Psoas muscle (tissue), 8 donors: Measurements from ENCODE around the gene RUNX2. TPM values are rescaled to one million over a fixed set of nuclear protein-coding genes. Genes with fewer than 3 reads are reported as not detected.

Source experiments
- ATAC-seq, 4 donors: fragments of 200-7000 bp; cut with Tn5 transposase; one replicate each; pipeline ENCODE4 v1.9.1; 2020; ENCODE audit warnings: moderate library complexity in 3 of 4, mild to moderate bottlenecking in 2 of 4
- DNase-seq, 2 donors: peaks; one replicate each; pipeline ENCODE4 v3.0.0-alpha.2; 2020
- H3K27ac ChIP-seq: fragments of 200-600 bp; one replicate; pipeline ENCODE4 v1.8.0; 2022
- H3K27me3 ChIP-seq, 3 donors: fragments of 200-600 bp in 1 of 3; one replicate each; pipeline versions ENCODE4 v1.6.1 to v1.8.0; 2013 to 2022; ENCODE audit warnings: low read length in 2 of 3, mild to moderate bottlenecking in 2 of 3, moderate library complexity in 1 of 3; ENCODE audit not compliant: insufficient read depth in 3 of 3
- H3K36me3 ChIP-seq, 2 donors: fragments of 200-600 bp in 1 of 2; one replicate each; pipeline versions ENCODE4 v1.6.1 to v1.8.0; 2013 to 2022; ENCODE audit warnings: low read depth in 1 of 2, mild to moderate bottlenecking in 1 of 2, moderate library complexity in 1 of 2; ENCODE audit not compliant: insufficient read depth in 1 of 2
- H3K4me1 ChIP-seq: fragments of 200-600 bp; one replicate; pipeline ENCODE4 v1.8.0; 2022
- H3K4me3 ChIP-seq: fragments of 200-600 bp; one replicate; pipeline ENCODE4 v1.8.0; 2022; ENCODE audit warnings: mild to moderate bottlenecking
- H3K9me3 ChIP-seq: fragments of 200-600 bp; one replicate; pipeline ENCODE4 v1.8.0; 2022
- WGBS, 3 donors: extraction: QIAGEN DNeasy Blood & Tissue Kit; methylation state at CpG; one replicate each; pipeline versions ENCODE4 v1.1.6 to v1.1.7; 2013; 5-methylcytosine and 5-hydroxymethylcytosine counted together
- intact Hi-C, 2 donors: fragments of 100-400 bp; cut with DNase I; formaldehyde crosslinking; loops; one replicate each; pipeline versions ENCODE4 v1.11.0 to v1.14.2; 2022
- polyA plus RNA-seq, 3 donors: library from polyadenylated mRNA; stranded (reverse); fragments of 200-250 nt; gene quantifications; one replicate each; pipeline ENCODE4 v1.2.3, GENCODE V29; 2013
- total RNA-seq, 4 donors: library from RNA; stranded (reverse); fragmentation: NEBNext Ultra II Directional in 2 of 4; extraction: Animal tissue kit (Norgen Biotek cat#: 25700) in 2 of 4; gene quantifications; one replicate each; pipeline versions ENCODE4 v1.2.1 to v1.2.4, GENCODE V29; 2021 to 2023
- TF ChIP-seq, protein P1 (sequence below): fragments of 200-600 bp; IDR thresholded peaks from one replicate; pipeline ENCODE4 v1.8.0; 2022; ENCODE audit warnings: antibody characterized with exemption
- donor health status: healthy with polysubstance abuse.
- donor health status: DM: no; HTN: no; CAD: no; lungs with moderate emphysema.
- donor health status: Bipolar disorder and iron deficiency.
- donor health status: healthy.
- donor health status: DM: yes; HTN: yes; CAD: no.
- donor health status: DM: no; HTN: no; CAD: no.
- donor health status: DM: no; HTN: no; CAD: no.
- donor health status: DM: yes; HTN: yes; CAD: no.

RUNX2 gene
- total and polyA plus RNA-seq, 7 donors, result 0.07 to 0.69 (median 0.21) TPM

DNA sequence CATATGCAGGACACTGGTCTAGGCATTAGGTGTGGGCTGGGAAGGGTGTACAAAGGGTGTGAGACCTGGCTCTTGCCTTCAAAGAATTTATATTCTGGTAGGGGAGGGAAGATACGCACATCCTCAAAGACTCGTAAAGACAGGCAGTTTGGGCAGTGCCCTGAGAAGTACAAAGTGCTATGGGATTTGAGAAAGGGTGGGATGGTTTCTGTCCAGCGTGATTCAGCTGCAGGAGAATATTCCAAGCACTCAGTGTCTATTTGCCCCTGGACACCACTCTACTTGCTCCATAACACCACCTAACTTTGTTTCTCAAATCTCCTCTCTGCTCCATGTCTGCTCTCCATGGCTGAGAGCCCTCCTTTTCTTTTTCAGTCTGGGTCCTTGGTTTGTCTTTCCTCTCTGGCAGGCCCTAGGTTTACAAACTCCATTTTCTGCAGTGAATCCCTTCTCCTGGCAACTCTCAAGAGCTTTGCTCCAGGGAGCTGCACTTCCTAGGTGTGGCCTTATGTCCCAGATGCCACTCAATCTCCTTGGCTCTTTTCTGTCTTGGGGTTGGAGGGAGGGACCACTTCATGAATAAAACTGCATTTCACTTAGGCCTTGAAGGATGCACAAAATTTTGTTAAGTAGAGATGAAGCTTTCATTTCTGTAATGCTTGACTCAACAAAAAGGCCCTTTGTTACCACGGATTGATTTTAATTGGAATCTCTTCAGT is 377.2 kb downstream of the RUNX2 start:
- H3K9me3 ChIP-seq, result no peaks in the 10 kb centered on the region
- H3K4me1 ChIP-seq, result no peaks in the 10 kb centered on the region
- ATAC-seq (no peak), DNase-seq (no peak)
- H3K27ac ChIP-seq, result no peak overlapping the region
- 86 to 87% (median 86%) methylated on average over 4 of the region's 4 CpGs for WGBS, 3 donors
- H3K36me3 ChIP-seq, result no peaks in the 10 kb centered on the region
- intact Hi-C loops, result no loop called here
- TF ChIP-seq, protein P1, sequence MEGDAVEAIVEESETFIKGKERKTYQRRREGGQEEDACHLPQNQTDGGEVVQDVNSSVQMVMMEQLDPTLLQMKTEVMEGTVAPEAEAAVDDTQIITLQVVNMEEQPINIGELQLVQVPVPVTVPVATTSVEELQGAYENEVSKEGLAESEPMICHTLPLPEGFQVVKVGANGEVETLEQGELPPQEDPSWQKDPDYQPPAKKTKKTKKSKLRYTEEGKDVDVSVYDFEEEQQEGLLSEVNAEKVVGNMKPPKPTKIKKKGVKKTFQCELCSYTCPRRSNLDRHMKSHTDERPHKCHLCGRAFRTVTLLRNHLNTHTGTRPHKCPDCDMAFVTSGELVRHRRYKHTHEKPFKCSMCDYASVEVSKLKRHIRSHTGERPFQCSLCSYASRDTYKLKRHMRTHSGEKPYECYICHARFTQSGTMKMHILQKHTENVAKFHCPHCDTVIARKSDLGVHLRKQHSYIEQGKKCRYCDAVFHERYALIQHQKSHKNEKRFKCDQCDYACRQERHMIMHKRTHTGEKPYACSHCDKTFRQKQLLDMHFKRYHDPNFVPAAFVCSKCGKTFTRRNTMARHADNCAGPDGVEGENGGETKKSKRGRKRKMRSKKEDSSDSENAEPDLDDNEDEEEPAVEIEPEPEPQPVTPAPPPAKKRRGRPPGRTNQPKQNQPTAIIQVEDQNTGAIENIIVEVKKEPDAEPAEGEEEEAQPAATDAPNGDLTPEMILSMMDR, result no peak
- H3K4me3 ChIP-seq, result no peak overlapping the region
- H3K27me3 ChIP-seq, result no peaks in the 10 kb centered on the region

DNA sequence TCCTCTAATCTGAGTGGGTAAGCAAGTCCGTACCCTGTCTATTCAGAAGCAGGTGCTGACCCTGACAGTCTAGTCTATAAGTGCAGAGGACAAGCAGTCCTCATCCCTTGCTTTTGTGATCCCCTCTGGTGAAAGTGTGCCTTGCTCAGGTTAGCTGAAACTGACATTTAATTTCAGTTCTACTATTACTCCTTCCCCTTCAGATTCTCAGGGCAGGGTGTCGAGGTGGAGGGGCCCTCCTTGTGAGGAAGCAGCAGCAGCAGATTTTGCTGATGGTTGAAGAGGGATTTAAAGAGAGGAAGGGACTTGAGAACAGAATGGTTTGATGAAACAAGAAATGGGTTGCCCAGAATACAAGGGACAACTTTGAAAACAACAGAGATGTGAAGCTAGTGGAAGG is 378.2 kb downstream of the RUNX2 start:
- Histone ChIP-seq H3K4me3 (no peak overlapping the region), H3K9me3 (no peaks in the 10 kb centered on the region), H3K4me1 (no peaks in the 10 kb centered on the region), H3K36me3 (no peaks in the 10 kb centered on the region), H3K27ac (no peak overlapping the region), H3K27me3 (no peaks in the 10 kb centered on the region)
- TF ChIP-seq, protein P1, result no peak
- WGBS, 3 donors, result 39 to 53% (median 39%) methylated on average over 2 of the region's 2 CpGs
- ATAC-seq (no peak), DNase-seq (no peak)
- intact Hi-C loops, result no loop called here

DNA sequence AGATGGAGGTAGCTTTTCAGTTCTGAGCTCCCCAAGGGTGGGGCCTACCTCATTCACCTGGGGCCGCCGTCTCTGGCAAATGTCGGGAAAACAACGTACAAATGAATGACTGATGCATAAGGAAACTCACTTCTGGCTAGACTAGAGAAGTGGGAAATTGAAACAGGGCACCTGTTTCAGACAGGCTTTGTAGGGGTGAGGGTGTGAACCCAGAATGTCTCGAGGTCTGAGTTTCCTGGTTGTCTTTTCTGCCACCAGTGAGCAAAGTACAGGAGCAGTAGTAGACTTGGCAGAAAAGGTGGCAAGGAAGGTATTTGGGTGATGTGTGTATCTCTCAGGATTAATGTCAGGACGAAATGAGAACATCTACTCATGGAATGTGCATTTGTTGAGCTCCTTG is 379.0 kb downstream of the RUNX2 start:
- Histone ChIP-seq H3K4me1 (no peaks in the 10 kb centered on the region), H3K4me3 (no peak overlapping the region), H3K27ac (no peak overlapping the region), H3K9me3 (no peaks in the 10 kb centered on the region), H3K27me3 (no peaks in the 10 kb centered on the region), H3K36me3 (no peaks in the 10 kb centered on the region)
- TF ChIP-seq, protein P1, result no peak
- ATAC-seq, result no peak
- no peak for DNase-seq
- 88 to 90% (median 89%) methylated on average over 6 of the region's 6 CpGs for WGBS, 3 donors
- intact Hi-C loops, result no loop called here

DNA sequence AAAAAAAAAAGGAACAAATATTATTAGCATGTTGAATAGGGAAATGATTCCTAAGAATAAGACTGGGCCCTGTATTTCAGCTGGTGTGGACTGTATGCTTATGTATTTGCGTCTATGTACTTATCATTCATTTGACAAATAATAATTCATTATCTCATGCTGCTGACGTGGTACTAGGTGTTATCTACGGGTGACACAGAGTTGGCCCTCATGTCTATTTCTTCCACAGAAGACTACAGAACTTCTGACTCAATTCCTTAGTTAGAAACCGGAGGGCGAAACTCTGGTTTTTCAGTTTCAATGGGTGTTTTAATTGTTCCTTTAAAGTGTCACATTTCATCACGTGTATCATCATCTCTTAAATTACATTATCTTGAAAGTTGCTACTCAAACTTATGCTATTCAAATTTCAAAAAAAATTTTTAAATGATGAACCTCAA is 381.7 kb downstream of the RUNX2 start:
- Histone ChIP-seq H3K36me3 (no peaks in the 10 kb centered on the region), H3K27ac (no peak overlapping the region), H3K4me1 (no peaks in the 10 kb centered on the region), H3K9me3 (no peaks in the 10 kb centered on the region), H3K4me3 (no peak overlapping the region), H3K27me3 (no peaks in the 10 kb centered on the region)
- intact Hi-C loops, result loop anchor here (5.0 to 10.0 kb wide), 3 partner anchors 285 to 1232 kb away; partner anchors contain the start of gene SUPT3H (in 1 of the 2)
- TF ChIP-seq, protein P1, result no peak
- DNase-seq, result no peak
- WGBS, 3 donors, result 76 to 85% (median 81%) methylated on average over 6 of the region's 6 CpGs
- ATAC-seq, result no peak
